Bronchial epithelial cell (primary cell): ENCODE measurements around the gene SHISA6. TPM values are rescaled to one million over a fixed set of nuclear protein-coding genes. Genes with fewer than 3 reads are reported as not detected.
A peak's percentile ranks its signal among the peaks of the same experiment; 100 is the strongest.

Experiments used
- DNase-seq: peaks from one replicate; pipeline ENCODE4 v3.0.0-alpha.2; 2010; ENCODE audit warnings: low read depth
- FAIRE-seq: peaks from 2 replicates; lab custom pipeline; 2011; peaks lifted over from hg19 to GRCh38; lab: Jason Lieb, UNC
- H3K27me3 ChIP-seq: 2 replicates; pipeline ENCODE4 v1.5.1; 2011; ENCODE audit warnings: low read length; ENCODE audit not compliant: control insufficient read depth, insufficient read depth
- H3K36me3 ChIP-seq: 2 replicates; pipeline ENCODE4 v1.5.1; 2011; ENCODE audit warnings: low read length; ENCODE audit not compliant: control insufficient read depth, insufficient read depth
- H3K4me3 ChIP-seq: 2 replicates; pipeline ENCODE4 v1.5.1; 2011; ENCODE audit warnings: mild to moderate bottlenecking, low read depth, low read length, control low read depth
- CTCF ChIP-seq: IDR thresholded peaks from 2 replicates; pipeline ENCODE4 v1.5.1; 2011; ENCODE audit warnings: mild to moderate bottlenecking, moderate library complexity, low read length, control low read depth, inconsistent platforms; ENCODE audit not compliant: insufficient read depth, severe bottlenecking
- total RNA-seq: library from RNA; depleted of rRNA; stranded (reverse); fragments of >200 nt; gene quantifications from 2 replicates; pipeline ENCODE4 v1.2.1, GENCODE V29; 2014

The SHISA6 gene
- total RNA-seq, 1 donor from 2014 or later, result not detected

DNA sequence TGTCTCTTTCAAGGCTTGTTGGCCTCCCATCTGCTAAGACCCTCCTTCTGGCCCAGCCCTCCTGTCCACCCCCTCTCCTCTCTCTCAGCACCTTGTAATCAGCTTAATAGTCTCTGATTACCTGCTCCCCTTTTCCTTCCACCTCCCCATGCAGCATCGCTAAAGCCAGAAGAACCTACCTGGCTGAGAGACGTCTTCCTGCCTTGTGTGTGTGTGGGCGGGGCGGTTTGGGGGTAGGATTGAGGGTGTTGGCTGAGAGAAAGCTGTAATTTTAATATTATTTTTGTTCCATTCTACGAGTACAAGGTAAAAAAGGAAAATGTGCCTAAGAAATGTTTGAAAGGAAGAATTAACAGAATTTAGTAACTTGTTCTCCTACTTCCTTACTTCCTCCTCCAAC lies 360.6 kb downstream of the SHISA6 start:
- Histone ChIP-seq H3K27me3 (no peaks in the 10 kb centered on the region), H3K4me3 (no peak overlapping the region), H3K36me3 (no peaks in the 10 kb centered on the region)
- no peak for TF ChIP-seq CTCF
- FAIRE-seq (no peak), DNase-seq (no peak)

- DNase-seq, result peak; percentile 4
- TF ChIP-seq CTCF, result no peak
- Histone ChIP-seq H3K27me3 (no peaks in the 10 kb centered on the region), H3K36me3 (no peaks in the 10 kb centered on the region), H3K4me3 (no peak overlapping the region)
- no peak for FAIRE-seq
Measured at GRCh38 chr17:11608396-11608795, 367.4 kb downstream of the SHISA6 start.

DNA sequence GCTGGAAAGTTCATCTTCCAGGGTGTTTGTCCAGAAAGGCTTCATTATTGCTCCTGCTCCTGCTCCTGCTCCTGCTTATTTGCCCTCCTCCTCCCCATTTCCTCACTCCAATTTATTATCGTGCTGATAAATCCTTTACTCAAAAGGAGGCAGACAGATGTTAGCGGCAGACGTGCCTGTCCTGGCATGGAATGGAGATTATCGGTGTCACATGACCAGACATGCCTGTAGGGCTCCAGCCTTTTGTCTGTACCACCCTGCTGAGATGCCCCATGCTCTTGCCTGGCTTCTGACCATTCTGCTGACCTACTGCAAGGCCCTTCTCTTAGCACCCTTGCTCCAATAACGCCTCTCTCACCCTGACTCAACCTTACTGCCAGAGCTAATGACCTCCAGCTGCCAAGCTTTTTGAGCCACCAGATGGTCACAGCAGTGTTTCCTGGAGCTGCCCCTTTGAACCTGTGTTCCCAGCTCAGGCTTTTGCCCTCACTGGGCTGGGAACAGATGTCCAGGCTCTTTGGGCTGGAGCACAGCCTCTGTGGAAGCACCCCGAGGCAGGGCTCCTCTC lies 370.1 kb downstream of the SHISA6 start:
- Histone ChIP-seq H3K36me3 (no peaks in the 10 kb centered on the region), H3K27me3 (no peaks in the 10 kb centered on the region), H3K4me3 (no peak overlapping the region)
- FAIRE-seq (no peak), DNase-seq (no peak)
- no peak for TF ChIP-seq CTCF

GRCh38 chr17:11612956-11613355 lies 371.9 kb downstream of the SHISA6 start:
- no peak for TF ChIP-seq CTCF
- DNase-seq (no peak), FAIRE-seq (no peak)
- H3K27me3 ChIP-seq, result no peaks in the 10 kb centered on the region
- no peak overlapping the region for H3K4me3 ChIP-seq
- H3K36me3 ChIP-seq, result no peaks in the 10 kb centered on the region
